Measurements from ENCODE around the gene SYNM. TPM values are rescaled to one million over a fixed set of nuclear protein-coding genes. Genes with fewer than 3 reads are reported as not detected.
A peak's percentile ranks its signal among the peaks of the same experiment; 100 is the strongest.

Gene SYNM
- total and polyA plus RNA-seq, 8 donors, result 4.0 to 469 (median 146) TPM

GRCh38 chr15:99096173-99096893, 8.5 kb upstream of the SYNM start:
- WGBS, 5 donors, result 85 to 95% (median 93%) methylated on average over 11 of the region's 11 CpGs
- peak overlapping the region in 1 of 5 donors; percentile 49 for H3K27ac ChIP-seq
- intact Hi-C loops (cut with DNase I; ENCODE audit: low total_unique reads), result loop anchor here (5.0 kb wide), 1 partner anchor 116 kb away; no protein-coding TSS in a partner anchor
- no peak overlapping the region for H3K4me3 ChIP-seq
- peaks cover 0 to 25% (median 19%) of the 10 kb centered on the region in 3 donors for H3K27me3 ChIP-seq
- no peak for DNase-seq
- H3K36me3 ChIP-seq, result no peaks in the 10 kb centered on the region
- TF ChIP-seq EP300 (IDR thresholded peaks at IDR 0.05) (no peak), POLR2A (IDR thresholded peaks at IDR 0.05) (no peak), CTCF (IDR thresholded peaks at IDR 0.05) (no peak), POLR2AphosphoS5 (IDR thresholded peaks at IDR 0.05) (no peak)
- peaks cover 8 to 12% (median 10%) of the 10 kb centered on the region in 4 donors for H3K4me1 ChIP-seq
- no peaks in the 10 kb centered on the region for H3K9me3 ChIP-seq

DNA sequence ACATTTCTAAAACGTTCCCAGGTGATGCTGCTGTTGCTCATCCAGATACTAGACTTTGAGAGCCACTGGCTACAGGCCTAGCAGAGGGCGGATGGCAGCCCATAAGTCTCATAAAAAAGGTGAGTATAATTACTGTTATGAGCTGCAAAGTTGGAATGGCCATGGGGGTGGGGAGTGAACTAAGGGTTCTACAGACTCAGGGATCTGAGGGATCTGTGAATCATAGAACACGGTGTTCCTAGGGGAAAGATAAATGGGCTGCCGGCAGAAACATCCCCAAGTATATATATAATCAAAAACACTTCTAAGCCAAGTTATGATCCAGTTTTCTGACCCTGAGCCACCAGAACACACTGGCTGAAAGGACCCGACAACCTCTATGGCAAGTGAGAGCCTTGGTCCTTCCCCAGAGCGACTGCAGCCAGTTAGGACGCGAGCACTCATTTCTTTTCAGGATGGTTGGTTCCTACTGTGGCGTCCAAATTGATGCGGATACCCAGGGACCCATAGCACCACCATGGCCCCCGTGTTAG, 7.9 kb upstream of the SYNM start:
- WGBS, 5 donors, result 88 to 93% (median 89%) methylated on average over 8 to 11 of the region's 11 CpGs
- H3K4me3 ChIP-seq, result no peak overlapping the region
- intact Hi-C loops (cut with DNase I; ENCODE audit: low total_unique reads), result loop anchor here (5.0 kb wide), 1 partner anchor 115 kb away; no protein-coding TSS in a partner anchor
- no peak for TF ChIP-seq POLR2A (IDR thresholded peaks at IDR 0.05)
- TF ChIP-seq EP300 (IDR thresholded peaks at IDR 0.05), result no peak
- no peak for TF ChIP-seq POLR2AphosphoS5 (IDR thresholded peaks at IDR 0.05)
- no peak for TF ChIP-seq CTCF (IDR thresholded peaks at IDR 0.05)
- no peaks in the 10 kb centered on the region for H3K9me3 ChIP-seq
- H3K27me3 ChIP-seq, result peaks cover 0 to 25% (median 22%) of the 10 kb centered on the region in 3 donors
- no peaks in the 10 kb centered on the region for H3K36me3 ChIP-seq
- H3K27ac ChIP-seq, result peak overlapping the region in 1 of 5 donors; percentile 59
- DNase-seq, result no peak
- H3K4me1 ChIP-seq, result peaks cover 8 to 12% (median 10%) of the 10 kb centered on the region in 4 donors

DNA sequence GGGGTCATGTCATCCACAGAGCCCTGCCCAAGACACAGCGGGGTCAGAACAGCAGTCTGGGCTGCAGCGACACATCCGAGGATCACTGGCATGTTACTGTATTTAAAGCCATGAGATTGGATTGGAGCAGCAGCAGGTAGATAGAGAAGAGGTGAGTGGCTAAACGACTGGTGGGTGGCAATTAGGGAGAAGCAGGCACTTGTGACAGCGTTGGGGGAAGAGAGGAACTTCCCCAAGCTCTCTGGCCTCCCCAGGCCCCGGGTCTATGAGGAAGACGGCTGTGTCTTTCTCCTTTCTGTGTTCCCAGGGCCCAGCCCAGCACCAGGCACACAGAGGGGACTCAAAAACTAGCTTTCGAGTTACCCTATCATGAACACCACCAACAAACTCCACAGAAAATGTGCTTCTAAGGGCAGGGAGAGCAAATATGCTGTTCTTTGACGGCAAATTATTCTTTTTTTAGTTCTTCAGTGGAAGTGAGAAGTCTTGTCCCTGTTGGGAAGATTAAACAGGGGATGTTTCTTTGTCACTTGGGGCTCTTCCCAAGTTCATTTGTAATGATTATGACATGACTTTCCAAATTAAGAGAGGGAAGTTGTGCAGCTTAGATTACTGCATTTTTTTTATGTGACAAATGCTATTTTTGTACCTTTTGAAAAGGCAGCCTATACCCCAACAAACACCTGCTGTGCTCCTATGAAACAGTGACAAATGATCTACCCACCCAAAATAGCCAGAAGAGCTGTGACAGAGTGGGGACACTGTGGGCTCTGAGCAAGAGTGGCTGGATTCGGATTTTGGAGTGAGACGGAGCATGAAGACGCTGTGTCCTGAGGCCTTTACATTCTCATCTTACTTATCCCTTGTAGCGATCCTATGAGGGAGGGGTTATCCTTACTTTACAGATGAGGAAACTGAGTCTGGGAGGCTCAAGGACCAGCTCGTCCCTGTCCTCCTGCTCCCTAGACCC, 7.2 kb upstream of the SYNM start:
- TF ChIP-seq CTCF (IDR thresholded peaks at IDR 0.05) (no peak), POLR2AphosphoS5 (IDR thresholded peaks at IDR 0.05) (peak in 1 of 3 donors; percentile 11), POLR2A (IDR thresholded peaks at IDR 0.05) (no peak), EP300 (IDR thresholded peaks at IDR 0.05) (no peak)
- no peak for DNase-seq
- H3K4me3 ChIP-seq, result no peak overlapping the region
- peaks cover 8 to 12% (median 10%) of the 10 kb centered on the region in 4 donors for H3K4me1 ChIP-seq
- no peaks in the 10 kb centered on the region for H3K36me3 ChIP-seq
- H3K27me3 ChIP-seq, result peaks cover 0 to 33% (median 22%) of the 10 kb centered on the region in 3 donors
- intact Hi-C loops (cut with DNase I; ENCODE audit: low total_unique reads), result loop anchor here (5.0 kb wide), 1 partner anchor 115 kb away; no protein-coding TSS in a partner anchor
- 81 to 89% (median 84%) methylated on average over 13 to 14 of the region's 14 CpGs for WGBS, 5 donors
- no peaks in the 10 kb centered on the region for H3K9me3 ChIP-seq
- H3K27ac ChIP-seq, result peak overlapping the region in 1 of 5 donors; percentile 59

GRCh38 chr15:99098426-99098825, 6.5 kb upstream of the SYNM start:
- H3K27ac ChIP-seq, result peak overlapping the region in 1 of 5 donors; percentile 44
- intact Hi-C loops (cut with DNase I; ENCODE audit: low total_unique reads), result loop anchor here (5.0 kb wide), 1 partner anchor 114 kb away; no protein-coding TSS in a partner anchor

More at GRCh38 chr15:99098426-99098825, 6.5 kb upstream of the SYNM start:
- H3K36me3 ChIP-seq, result no peaks in the 10 kb centered on the region
- H3K27me3 ChIP-seq, result peaks cover 0 to 40% (median 29%) of the 10 kb centered on the region in 3 donors
- no peak for DNase-seq
- no peaks in the 10 kb centered on the region for H3K9me3 ChIP-seq
- WGBS, 5 donors, result 82 to 91% (median 85%) methylated on average over 12 of the region's 12 CpGs
- TF ChIP-seq CTCF (IDR thresholded peaks at IDR 0.05) (no peak), POLR2AphosphoS5 (IDR thresholded peaks at IDR 0.05) (no peak), POLR2A (IDR thresholded peaks at IDR 0.05) (no peak), EP300 (IDR thresholded peaks at IDR 0.05) (no peak)
- H3K4me3 ChIP-seq, result no peak overlapping the region
- H3K4me1 ChIP-seq, result peaks cover 8 to 12% (median 10%) of the 10 kb centered on the region in 4 donors
